OCI-LY7 (cell line): ENCODE data around the gene SH2D7. TPM values are rescaled to one million over a fixed set of nuclear protein-coding genes. Genes with fewer than 3 reads are reported as not detected.
"Not testable (repeated sequence)": the region's sequence is repeated elsewhere in the genome, so short reads cannot be mapped to it uniquely, and the experiment has no call there.

Experiments
- BruUV-seq: library from RNA; stranded (reverse); fragments of 400-500 nt; replicated peaks from 2 replicates; lab custom pipeline; 2021; lab: Mats Ljungman, UMichigan
- CTCF ChIA-PET: fragments of 300-600 bp; sonication (Branson Sonifier 250); formaldehyde crosslinking; loops from one replicate; lab custom pipeline; 2022; ENCODE audit warnings: antibody characterized with exemption; ENCODE audit not compliant: unreplicated experiment; lab: Charles Lee
- POLR2A ChIA-PET: fragments of 300-600 bp; sonication (Branson Sonifier 250); formaldehyde crosslinking; loops from one replicate; lab custom pipeline; 2022; ENCODE audit warnings: antibody characterized with exemption; lab: Charles Lee
- DNase-seq: peaks from one replicate; pipeline ENCODE4 v3.0.0-alpha.2; 2015; ENCODE audit warnings: low spot score
- H2AFZ ChIP-seq: fragments of 200-600 bp; sonication (generic), shearing (Covaris generic); 2 replicates; pipeline ENCODE4 v1.6.1; 2014; ENCODE audit warnings: mild to moderate bottlenecking, antibody characterized with exemption, low read length, moderate library complexity
- H3K27ac ChIP-seq: fragments of 200-600 bp; sonication (generic); 2 replicates; pipeline ENCODE4 v1.5.1; 2014; ENCODE audit warnings: mixed run types, low read depth, mild to moderate bottlenecking, moderate library complexity, low read length, inconsistent platforms; ENCODE audit not compliant: poor library complexity, severe bottlenecking
- H3K36me3 ChIP-seq: fragments of 200-600 bp; sonication (generic); 2 replicates; pipeline ENCODE4 v1.6.1; 2014; ENCODE audit warnings: mild to moderate bottlenecking, antibody characterized with exemption, low read length, moderate library complexity, mixed read lengths; ENCODE audit not compliant: insufficient read depth
- H3K4me1 ChIP-seq: fragments of 200-600 bp; sonication (generic); 2 replicates; pipeline ENCODE4 v1.5.1; 2014; ENCODE audit warnings: mild to moderate bottlenecking, low read length; ENCODE audit not compliant: insufficient read depth, poor library complexity, severe bottlenecking
- H3K4me2 ChIP-seq: fragments of 200-600 bp; sonication (generic); 2 replicates; pipeline ENCODE4 v1.6.1; 2014; ENCODE audit warnings: mild to moderate bottlenecking, low read length
- H3K4me3 ChIP-seq: fragments of 200-600 bp; sonication (generic); 2 replicates; pipeline ENCODE4 v1.5.1; 2014; ENCODE audit warnings: mild to moderate bottlenecking, low read depth, low read length; ENCODE audit not compliant: poor library complexity, severe bottlenecking
- H3K79me2 ChIP-seq: fragments of 200-600 bp; sonication (generic); 2 replicates; pipeline ENCODE4 v1.6.1; 2016; ENCODE audit warnings: low read depth, mild to moderate bottlenecking, low read length, moderate library complexity, mixed read lengths; ENCODE audit not compliant: insufficient read depth
- H3K9me2 ChIP-seq: fragments of 200-600 bp; sonication (generic); 2 replicates; pipeline ENCODE4 v1.6.1; 2016; ENCODE audit warnings: mild to moderate bottlenecking, low read length, mixed read lengths; ENCODE audit not compliant: insufficient read depth
- H3K9me3 ChIP-seq: fragments of 200-600 bp; sonication (generic); 2 replicates; pipeline ENCODE4 v1.6.1; 2014; ENCODE audit warnings: mild to moderate bottlenecking, mixed run types, low read length, mixed read lengths
- H4K20me1 ChIP-seq: fragments of 200-600 bp; sonication (generic); 2 replicates; pipeline ENCODE4 v1.6.1; 2014; ENCODE audit warnings: mild to moderate bottlenecking, antibody characterized with exemption, low read length, moderate library complexity, mixed read lengths; ENCODE audit not compliant: insufficient read depth
- EZH2phosphoT487 ChIP-seq: fragments of 200-600 bp; sonication (generic); IDR thresholded peaks from 2 replicates; pipeline ENCODE4 v1.6.1; 2018; ENCODE audit warnings: low read depth, borderline replicate concordance, mild to moderate bottlenecking, mixed run types, antibody characterized with exemption, low read length, moderate library complexity, mixed read lengths
- intact Hi-C: fragments of 100-400 bp; cut with micrococcal nuclease; formaldehyde crosslinking; loops from one replicate; pipeline ENCODE4 v1.10.0; 2022; ENCODE audit not compliant: unreplicated experiment
- small RNA-seq: library from RNA; depleted of rRNA; stranded (forward); fragments of <200 nt; gene quantifications from one replicate; pipeline ENCODE3, GENCODE V24; 2014
- total RNA-seq, 2 experiments: library from RNA; depleted of rRNA in 1 of 2; stranded (reverse); fragments of >200 nt in 1 of 2; shearing (Covaris generic) in 1 of 2; gene quantifications; 2 replicates each; pipeline ENCODE4 v1.2.3, GENCODE V29; 2014 to 2022
- TF ChIP-seq, protein P1 (sequence below): fragments of 200-600 bp; sonication (generic); conservative IDR thresholded peaks from 2 replicates; pipeline ENCODE4 v1.5.1; 2014; ENCODE audit warnings: mild to moderate bottlenecking, antibody characterized with exemption, low read length, moderate library complexity, mixed read lengths

Gene SH2D7
- total RNA-seq, 2 experiments from 2014 or later: not detected

DNA sequence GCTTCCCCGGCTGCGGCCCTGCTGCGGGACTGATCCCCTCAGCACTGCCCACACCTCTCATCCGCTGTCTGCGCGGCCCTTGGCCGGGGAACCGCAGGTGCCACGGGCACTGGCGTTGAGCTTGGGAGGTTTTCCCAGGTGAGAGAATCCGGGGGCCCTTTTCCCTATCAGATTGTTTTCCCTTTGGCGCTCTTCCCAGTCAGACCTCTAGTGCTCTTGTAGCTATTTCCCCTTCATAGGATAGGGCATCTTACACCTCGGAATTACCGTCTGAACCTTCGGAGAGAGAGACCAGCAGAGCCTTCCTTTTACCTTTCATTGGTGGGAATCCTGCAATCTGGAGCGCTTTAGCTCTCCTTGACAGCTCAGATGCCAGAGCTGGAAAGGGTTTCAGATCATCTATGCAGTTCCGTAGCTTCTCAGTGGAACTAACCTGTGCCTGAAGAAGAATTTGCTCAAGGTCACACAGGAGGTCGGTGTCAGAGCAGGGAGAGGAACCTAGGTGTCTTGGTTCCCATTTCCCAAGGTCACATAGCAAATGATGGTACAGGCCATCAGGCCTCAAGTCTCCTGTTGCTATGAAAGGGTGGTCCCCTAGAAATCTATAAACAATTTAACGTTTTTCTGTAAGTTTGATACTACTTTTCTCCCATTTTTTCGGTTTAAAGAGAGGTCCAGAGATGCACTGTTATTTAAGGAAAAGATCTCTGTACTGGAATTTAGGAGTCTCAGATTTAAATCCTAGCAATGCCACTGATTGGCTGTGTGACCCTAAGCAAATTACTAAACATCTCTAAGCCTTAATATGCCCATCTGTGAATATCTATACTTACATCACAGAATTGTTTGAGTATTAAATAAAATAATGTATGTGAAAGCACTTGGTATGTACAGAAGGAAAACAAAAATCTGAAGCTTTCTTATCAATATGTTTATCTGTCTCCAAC lies 57.7 kb downstream of the SH2D7 start:
- no peaks in the 10 kb centered on the region for H3K9me2 ChIP-seq
- peaks cover 8% of the 10 kb centered on the region; the same call in 1 of the 2 replicates for H4K20me1 ChIP-seq
- TF ChIP-seq, protein P1, sequence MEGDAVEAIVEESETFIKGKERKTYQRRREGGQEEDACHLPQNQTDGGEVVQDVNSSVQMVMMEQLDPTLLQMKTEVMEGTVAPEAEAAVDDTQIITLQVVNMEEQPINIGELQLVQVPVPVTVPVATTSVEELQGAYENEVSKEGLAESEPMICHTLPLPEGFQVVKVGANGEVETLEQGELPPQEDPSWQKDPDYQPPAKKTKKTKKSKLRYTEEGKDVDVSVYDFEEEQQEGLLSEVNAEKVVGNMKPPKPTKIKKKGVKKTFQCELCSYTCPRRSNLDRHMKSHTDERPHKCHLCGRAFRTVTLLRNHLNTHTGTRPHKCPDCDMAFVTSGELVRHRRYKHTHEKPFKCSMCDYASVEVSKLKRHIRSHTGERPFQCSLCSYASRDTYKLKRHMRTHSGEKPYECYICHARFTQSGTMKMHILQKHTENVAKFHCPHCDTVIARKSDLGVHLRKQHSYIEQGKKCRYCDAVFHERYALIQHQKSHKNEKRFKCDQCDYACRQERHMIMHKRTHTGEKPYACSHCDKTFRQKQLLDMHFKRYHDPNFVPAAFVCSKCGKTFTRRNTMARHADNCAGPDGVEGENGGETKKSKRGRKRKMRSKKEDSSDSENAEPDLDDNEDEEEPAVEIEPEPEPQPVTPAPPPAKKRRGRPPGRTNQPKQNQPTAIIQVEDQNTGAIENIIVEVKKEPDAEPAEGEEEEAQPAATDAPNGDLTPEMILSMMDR: no peak
- no peak for TF ChIP-seq EZH2phosphoT487
- H3K36me3 ChIP-seq: peaks cover 28% of the 10 kb centered on the region
- no peaks in the 10 kb centered on the region for H3K9me3 ChIP-seq
- H3K4me2 ChIP-seq: peak overlapping the region; percentile 89
- H2AFZ ChIP-seq: no peak overlapping the region
- ChIA-PET POLR2A (interaction anchor here (0.6 to 1.2 kb wide), 2 partner anchors 24 to 182 kb away, joined by 3 to 5 read pairs; no protein-coding TSS in a partner anchor), CTCF (interaction anchor here (0.5 to 0.6 kb wide), 2 partner anchors 17 to 45 kb away, joined by 3 read pairs; no protein-coding TSS in a partner anchor)
- intact Hi-C loops: loop anchor here (1.0 to 2.0 kb wide), 2 partner anchors 19 to 21 kb away; partner anchors contain the start of gene CIB2
- DNase-seq: peak; percentile 44
- peak overlapping the region; percentile 34 for H3K27ac ChIP-seq
- peak overlapping the region; percentile 88 for H3K4me3 ChIP-seq
- no TSS peak for BruUV-seq
- peaks cover 40% of the 10 kb centered on the region for H3K4me1 ChIP-seq
- peaks cover 61% of the 10 kb centered on the region for H3K79me2 ChIP-seq

DNA sequence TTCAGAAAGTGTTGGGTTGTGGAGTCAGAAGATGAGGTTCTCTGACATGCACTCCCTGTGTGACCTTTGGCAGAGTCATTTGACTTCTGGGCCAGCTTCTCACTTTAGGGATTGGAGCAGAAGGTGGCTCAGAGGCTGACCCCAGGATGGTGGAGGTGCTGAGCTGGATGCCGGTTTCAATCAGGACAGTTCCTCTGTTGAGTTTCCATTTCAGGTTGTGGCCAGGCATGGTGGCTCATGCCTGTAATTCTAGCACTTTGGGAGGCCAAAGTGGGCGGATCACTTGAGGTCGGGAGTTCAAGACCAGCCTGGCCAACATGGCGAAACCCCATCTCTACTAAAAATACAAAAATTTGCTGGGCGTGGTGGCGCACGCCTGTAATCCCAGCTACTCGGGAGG lies 58.7 kb downstream of the SH2D7 start:
- BruUV-seq, DNase-seq, CTCF ChIA-PET, H3K9me2 ChIP-seq, H2AFZ ChIP-seq, intact Hi-C loops, POLR2A ChIA-PET, H3K9me3 ChIP-seq, H4K20me1 ChIP-seq: not testable (repeated sequence)
- Histone ChIP-seq H3K4me2 (peak overlapping the region; percentile 89), H3K27ac (peak overlapping the region; percentile 34), H3K4me1 (peaks cover 40% of the 10 kb centered on the region), H3K4me3 (peak overlapping the region; percentile 88), H3K79me2 (peaks cover 68% of the 10 kb centered on the region), H3K36me3 (peaks cover 38% of the 10 kb centered on the region)

Small RNAs within 50 kb of the gene (small RNA-seq; reads per million reads assigned to genes)
- gene RF00092: not detected

Other genes with a start within 250 kb of the SH2D7 start
- 22.8 and 30.9 TPM in 2 replicates for gene TBC1D2B, start 14.8 kb upstream of the SH2D7 start, total RNA-seq (2014; rRNA removed; shearing (Covaris generic))
- gene TBC1D2B, start 14.8 kb upstream of the SH2D7 start, total RNA-seq (2022): 38.2 and 41.5 TPM in 2 replicates
- gene CIB2, start 38.9 kb downstream of the SH2D7 start, total RNA-seq (2014; rRNA removed; shearing (Covaris generic)): 2.2 and 5.0 TPM in 2 replicates
- gene CIB2, start 38.9 kb downstream of the SH2D7 start, total RNA-seq (2022): 0.35 and 0.36 TPM in 2 replicates
- gene IDH3A, start 56.8 kb downstream of the SH2D7 start, total RNA-seq (2014; rRNA removed; shearing (Covaris generic)): 47.0 and 84.6 TPM in 2 replicates
- 128 and 140 TPM in 2 replicates for gene IDH3A, start 56.8 kb downstream of the SH2D7 start, total RNA-seq (2022)
- 0.31 and 0.41 TPM in 2 replicates for gene ACSBG1, start 142.0 kb downstream of the SH2D7 start, total RNA-seq (2014; rRNA removed; shearing (Covaris generic))
- gene ACSBG1, start 142.0 kb downstream of the SH2D7 start, total RNA-seq (2022): 0.30 and 0.52 TPM in 2 replicates
- gene DNAJA4, start 172.0 kb downstream of the SH2D7 start, total RNA-seq (2014; rRNA removed; shearing (Covaris generic)): not detected in 2 replicates
- gene DNAJA4, start 172.0 kb downstream of the SH2D7 start, total RNA-seq (2022): not detected in 2 replicates
- 57.4 and 66.8 TPM in 2 replicates for gene SKIC8, start 207.0 kb downstream of the SH2D7 start, total RNA-seq (2014; rRNA removed; shearing (Covaris generic))
- 53.5 and 59.8 TPM in 2 replicates for gene SKIC8, start 207.0 kb downstream of the SH2D7 start, total RNA-seq (2022)
- gene CRABP1, start 247.8 kb downstream of the SH2D7 start, total RNA-seq (2014; rRNA removed; shearing (Covaris generic)): not detected in 2 replicates
- not detected in 2 replicates for gene CRABP1, start 247.8 kb downstream of the SH2D7 start, total RNA-seq (2022)